GM18505 (cell line): ENCODE results near the gene KSR2.

Experiments
- ATAC-seq: cut with Tn5 transposase; IDR thresholded peaks from one replicate; pipeline ENCODE4 v1.9.1; 2021; ENCODE audit not compliant: unreplicated experiment
- POLR2A ChIP-seq: IDR thresholded peaks from 4 replicates; pipeline ENCODE4 v1.6.1; 2011; ENCODE audit warnings: borderline replicate concordance; ENCODE audit not compliant: insufficient read depth, insufficient read length; ENCODE audit errors: extremely low read depth

KSR2 gene

DNA sequence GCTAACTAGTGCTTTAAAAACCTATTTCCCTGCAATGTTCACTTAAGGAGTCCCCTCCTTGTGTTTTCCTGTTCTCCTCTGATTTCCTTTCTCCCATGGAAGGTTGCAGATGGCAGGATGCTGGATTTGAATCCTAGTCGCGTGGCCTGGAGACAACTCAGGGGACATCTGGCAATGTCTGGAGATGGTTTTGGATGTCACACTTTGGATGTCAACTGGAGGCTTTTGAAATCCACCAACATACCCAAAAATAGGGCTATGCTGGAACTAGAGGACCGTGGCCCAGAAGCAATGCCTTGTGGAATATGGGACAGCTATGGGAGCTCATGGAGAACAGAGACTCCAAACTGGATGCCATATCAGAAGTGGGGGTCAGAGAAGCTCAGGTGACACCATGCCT is 511.6 kb downstream of the KSR2 start:
- no peak for ATAC-seq
- no peak for TF ChIP-seq POLR2A

DNA sequence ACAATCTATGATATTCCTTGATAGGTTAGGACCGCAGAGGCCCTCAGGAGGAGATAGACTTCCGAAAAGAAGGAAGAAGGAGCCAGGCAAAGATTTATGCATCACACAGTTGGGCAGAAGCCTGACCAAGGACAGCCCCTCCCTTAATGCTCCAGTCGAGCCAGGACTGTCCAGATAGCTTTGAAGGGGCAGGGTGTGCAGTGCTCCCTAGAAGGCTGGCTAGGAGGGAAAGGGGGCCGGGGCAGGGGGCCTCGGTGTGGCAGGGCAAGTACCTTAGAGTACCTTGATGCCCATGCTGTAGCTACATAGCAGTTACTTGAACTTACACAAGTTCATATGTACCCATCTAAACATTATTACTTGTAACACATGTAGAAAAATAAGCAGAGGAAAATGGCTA is 512.7 kb downstream of the KSR2 start:
- no peak for ATAC-seq
- TF ChIP-seq POLR2A = no peak

DNA sequence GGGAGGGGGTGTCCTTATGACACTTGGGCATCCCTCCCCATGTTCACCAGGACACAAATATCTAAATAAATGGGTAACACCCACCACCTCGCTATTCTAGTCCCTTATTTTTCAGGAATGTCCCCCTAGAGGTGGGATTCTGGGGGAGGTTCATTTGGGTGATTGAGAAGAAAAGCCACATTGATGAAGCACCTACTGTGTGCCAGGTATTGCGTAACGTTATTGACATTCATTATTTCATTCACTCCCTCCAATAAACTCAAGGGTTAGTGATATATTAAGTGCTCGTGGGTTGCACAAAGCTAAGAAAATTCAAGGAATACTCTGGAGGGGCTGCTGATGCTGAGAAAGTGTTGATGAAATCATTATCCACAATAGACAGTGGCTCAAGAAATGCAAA is 514.8 kb downstream of the KSR2 start:
- no peak for ATAC-seq

DNA sequence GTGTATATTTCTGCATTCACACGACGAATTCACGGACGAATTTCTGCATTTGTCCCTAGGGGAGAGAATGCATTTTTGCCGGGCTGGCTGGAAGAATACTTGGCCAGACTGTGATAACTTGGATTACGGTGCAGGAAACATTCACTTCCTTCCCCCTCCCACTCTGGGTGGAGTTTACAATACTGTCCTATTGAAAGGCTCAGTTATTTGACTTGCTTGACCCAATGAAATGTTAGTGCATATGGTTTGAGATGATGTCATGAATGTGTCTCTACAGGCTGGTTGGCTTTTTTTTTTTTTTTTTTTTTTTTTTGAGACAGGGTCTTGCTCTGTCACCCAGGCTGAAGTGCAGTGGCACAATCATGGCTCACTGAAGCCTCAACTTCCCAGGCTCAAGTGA is 516.7 kb downstream of the KSR2 start:
- no peak for TF ChIP-seq POLR2A
- ATAC-seq = no peak

More for the DNA sequence above, 514.8 kb downstream of the KSR2 start:
- TF ChIP-seq POLR2A = no peak

DNA sequence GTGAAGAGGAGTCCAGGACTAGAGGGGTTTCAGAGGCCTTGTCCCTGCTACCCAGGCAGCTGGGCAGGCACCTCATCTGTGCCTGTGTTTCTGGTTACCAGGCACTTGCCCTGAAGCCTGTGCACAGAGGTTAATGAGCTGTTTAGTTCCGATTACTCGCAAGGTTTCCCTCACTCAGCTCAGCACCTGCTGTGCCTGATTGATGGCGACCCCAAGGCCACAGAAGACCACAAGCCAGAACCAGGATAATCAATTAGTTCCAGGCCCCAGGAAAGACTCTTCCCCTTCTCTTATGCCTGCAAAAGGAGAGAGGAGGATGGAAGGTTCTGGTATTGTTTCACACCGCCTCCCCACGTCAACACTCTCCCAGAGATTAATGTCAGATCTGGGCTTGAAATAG is 518.6 kb downstream of the KSR2 start:
- TF ChIP-seq POLR2A = no peak

DNA sequence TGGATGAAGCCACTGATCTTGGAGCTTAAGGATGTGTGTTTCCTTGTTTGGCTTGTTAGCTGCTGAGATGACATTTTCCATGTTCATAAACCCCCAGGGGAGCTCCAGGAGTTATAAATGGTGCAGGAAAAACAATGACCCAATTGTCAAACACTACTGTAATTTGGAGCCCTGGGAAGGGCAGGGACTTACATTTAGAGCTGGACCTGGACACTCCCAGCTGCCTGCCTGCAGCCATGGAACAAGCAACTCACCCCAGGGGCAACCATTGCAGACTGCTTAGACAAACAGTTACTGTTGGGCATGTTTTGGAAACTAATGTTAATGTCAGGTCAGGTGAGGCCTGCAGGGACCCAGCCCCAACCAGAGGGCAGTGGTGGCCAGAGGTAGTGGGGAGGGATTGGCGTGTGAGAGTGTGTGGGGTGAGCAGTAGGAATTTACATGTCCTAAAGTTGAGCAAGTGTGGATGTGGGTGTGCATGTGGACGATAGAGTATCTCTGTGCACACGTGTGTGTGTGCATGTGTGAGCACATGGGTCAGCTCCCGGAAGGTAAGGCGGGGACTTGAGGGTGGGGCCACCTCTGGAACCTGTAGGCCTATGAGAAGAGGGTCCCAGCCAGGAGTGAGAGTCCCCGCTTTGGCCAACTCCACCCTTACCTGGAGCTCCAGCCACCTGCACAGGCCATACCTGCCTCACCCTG is 521.0 kb downstream of the KSR2 start:
- TF ChIP-seq POLR2A = no peak
- no peak for ATAC-seq

More for the DNA sequence above, 518.6 kb downstream of the KSR2 start:
- ATAC-seq = no peak

DNA sequence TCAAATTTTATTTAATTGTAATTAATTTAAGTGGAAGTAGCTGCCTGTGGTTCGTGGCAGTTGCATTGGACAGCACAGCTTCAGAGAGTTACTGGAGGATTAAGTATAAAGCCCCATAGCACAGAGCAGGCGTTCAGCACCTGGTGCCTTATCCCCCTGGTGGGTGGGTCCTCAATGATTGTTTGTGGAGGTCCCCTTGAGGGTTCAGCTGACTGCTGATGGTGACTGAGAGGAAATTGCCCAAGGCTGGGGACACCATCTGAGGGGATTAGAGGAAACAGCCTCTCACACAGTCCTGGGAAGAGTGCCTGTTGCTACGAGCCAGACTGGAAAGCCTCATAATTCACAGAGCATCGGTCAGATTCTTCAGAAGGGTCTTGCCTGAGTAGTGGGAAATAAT is 524.0 kb downstream of the KSR2 start:
- no peak for TF ChIP-seq POLR2A
- ATAC-seq = no peak

DNA sequence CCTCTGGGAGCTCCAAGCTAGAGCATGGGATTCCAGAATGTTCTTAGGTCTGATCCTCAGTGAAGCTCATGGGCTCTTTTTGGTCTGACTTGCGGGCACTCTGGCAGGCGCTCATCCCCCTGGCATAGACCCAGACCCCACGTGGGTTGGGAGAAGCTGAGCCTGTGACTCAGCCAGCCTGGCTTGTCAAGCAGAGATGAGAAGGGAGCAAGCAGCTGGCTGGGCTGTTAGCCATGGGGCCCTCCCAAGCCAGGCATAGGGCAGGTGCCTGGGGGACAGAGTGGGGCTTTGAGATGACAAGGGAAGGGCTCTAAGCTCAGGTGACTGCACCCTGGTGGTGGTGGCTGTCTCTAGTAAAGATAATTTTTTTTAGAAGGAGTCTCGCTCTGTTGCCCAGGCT is 527.0 kb downstream of the KSR2 start:
- ATAC-seq = no peak
- TF ChIP-seq POLR2A = no peak

DNA sequence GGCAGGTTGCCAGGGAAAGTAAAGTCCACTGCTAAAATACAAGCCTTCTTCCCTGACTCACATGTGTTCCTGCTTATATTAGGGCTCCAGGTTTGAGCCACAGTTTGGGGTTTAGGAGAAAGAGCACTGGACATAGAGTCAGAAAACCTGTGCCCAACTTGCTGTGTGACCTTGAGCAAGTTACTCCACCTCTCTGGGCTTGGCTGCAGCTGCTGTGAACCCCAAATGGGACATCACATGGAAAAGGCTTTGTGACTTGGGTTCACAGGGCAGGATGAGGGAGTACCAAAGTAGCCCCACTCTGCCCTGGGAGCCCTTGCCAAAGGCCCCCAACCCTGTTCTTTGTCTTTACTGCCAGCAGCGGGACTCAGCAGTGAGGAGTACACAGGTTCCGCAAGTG is 528.4 kb downstream of the KSR2 start:
- no peak for TF ChIP-seq POLR2A
- no peak for ATAC-seq

DNA sequence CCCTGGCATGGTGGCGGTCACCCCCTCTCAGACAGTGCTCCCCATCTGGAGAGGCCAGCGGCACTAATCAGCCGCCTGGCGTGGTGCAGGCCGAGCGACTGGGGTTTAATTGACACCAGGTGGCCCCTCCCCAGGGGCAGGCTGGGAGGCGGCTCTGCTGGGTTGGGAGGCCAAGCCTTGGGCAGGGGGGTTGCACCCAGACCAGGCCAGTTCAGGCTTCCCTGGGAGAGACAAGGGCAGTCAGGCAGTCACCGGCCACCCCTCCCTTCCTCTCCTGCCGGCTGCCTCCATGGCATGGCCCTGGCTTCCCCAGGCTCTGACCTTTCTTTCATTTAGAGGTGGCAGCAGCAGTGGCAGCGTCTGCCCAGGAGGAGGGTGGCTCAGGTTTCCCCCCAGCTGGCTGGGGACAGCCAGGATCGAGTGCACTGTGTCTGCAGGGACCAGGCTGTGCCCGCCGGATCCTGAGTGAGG is 529.2 kb downstream of the KSR2 start:
- ATAC-seq = no peak
- TF ChIP-seq POLR2A = no peak

DNA sequence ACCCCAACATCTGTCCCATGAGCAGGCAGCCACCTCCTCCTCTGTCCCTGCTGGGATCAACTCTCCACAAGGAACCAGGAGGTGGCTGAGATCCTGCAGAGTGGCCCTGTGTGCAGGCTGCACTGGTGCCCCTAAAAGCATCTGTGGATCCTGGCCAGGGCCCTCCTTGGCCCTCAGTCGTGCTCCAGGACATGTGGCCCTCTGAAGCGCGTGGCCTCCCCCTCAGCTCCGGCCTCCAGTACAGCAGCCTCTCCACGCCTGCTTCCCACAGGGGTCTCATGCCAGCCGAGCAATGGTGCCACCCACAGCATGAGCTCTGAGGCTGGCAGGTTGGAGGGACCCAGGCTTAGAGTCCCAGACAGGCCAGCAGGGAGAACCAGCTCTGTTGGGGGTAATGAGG is 530.0 kb downstream of the KSR2 start:
- ATAC-seq = no peak
- no peak for TF ChIP-seq POLR2A

DNA sequence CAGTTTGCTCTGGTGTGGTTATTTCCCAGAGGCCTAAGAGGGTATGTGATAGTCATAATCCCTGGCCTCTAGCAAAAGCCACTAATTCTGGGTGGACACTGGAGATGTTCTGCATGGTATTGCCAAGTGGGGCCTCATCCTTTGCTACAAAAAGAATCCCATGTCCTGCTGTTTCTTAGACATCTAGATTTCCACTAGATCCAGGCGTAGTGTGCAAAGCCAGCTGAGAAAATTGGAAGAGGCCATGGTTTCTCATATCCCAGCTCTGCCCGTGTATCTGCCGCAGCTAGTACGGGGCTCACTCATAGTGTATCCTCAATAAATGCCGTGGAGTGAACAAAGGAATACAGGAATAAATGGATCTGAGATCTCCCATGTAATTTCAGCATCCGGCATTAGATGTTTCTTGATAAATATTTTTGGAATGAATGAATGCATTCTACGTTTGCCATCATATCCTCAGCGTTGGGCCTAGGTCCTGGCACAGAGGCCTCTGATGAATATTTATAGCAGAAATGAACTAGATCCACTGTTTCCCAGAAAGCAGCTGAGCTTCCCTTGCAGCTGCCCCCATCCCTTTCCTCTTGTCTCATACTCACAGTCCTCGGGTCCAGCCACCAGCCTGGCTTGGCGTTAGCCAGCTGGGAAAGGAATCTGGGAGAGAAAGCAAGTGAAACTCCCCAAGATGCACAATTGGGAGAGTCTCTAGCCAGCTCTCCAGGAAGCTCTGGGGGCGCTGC is 531.1 kb downstream of the KSR2 start:
- no peak for ATAC-seq
- TF ChIP-seq POLR2A = no peak

DNA sequence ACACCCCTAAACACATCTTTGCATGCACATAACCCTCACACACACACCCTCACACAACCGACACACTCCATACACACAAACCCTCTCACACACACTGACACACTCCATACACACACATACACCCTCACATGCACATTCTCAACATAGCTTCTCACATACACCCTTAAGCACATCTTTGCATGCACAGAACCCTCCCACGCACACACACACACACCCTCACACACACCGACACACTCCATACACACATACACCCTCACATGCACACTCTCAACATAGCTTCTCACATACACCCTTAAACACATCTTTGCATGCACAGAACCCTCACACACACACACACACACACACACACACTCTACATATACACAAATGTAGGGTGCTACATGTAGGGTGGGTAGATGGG is 534.9 kb downstream of the KSR2 start:
- ATAC-seq = no peak

DNA sequence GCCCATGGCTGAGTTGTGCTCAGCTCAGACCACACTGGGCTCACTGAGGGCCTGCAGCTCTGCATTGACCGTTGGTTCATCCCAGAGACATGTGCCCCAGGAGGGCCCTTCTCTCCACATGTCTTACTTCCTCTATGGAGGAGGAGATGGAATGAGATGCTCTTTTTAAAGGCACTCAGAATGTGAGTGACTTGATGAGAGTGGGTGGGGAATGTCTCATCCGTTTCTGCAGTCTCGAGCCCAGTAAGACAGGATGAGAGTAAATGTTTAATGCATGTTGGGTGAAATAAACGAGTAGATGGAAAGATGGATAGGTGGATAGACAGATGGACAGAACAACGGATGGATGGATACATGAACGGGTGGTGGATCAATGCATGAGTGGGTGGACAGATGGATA is 538.5 kb downstream of the KSR2 start:
- no peak for ATAC-seq
- no peak for TF ChIP-seq POLR2A

More for the DNA sequence above, 534.9 kb downstream of the KSR2 start:
- no peak for TF ChIP-seq POLR2A
